HepG2 (cell line): ENCODE data around the gene QKI. TPM values are rescaled to one million over a fixed set of nuclear protein-coding genes. Genes with fewer than 3 reads are reported as not detected.

ENCODE experiments used
- AGO1 ChIP-seq: fragments of 200-400 bp; formaldehyde crosslinking; IDR thresholded peaks from 2 replicates; pipeline ENCODE4 v1.6.1; 2017; ENCODE audit warnings: mild to moderate bottlenecking, low read depth, low read length, moderate library complexity; ENCODE audit not compliant: poor library complexity, severe bottlenecking
- BCL3 ChIP-seq: sonication (generic); formaldehyde crosslinking; IDR thresholded peaks from 2 replicates; pipeline ENCODE4 v1.5.1; 2020; ENCODE audit warnings: mild to moderate bottlenecking, missing genetic modification reagents, moderate library complexity
- MLLT10 ChIP-seq: sonication (generic); formaldehyde crosslinking; IDR thresholded peaks from 2 replicates; pipeline ENCODE4 v1.4.0; 2020; ENCODE audit warnings: missing genetic modification reagents
- RELA ChIP-seq: sonication (generic); formaldehyde crosslinking; IDR thresholded peaks from 2 replicates; pipeline ENCODE4 v1.4.0; 2020; ENCODE audit warnings: missing genetic modification reagents
- THAP11 ChIP-seq: IDR thresholded peaks from 2 replicates; pipeline ENCODE4 v1.6.1; 2016; ENCODE audit warnings: missing biosample characterization, missing genetic modification reagents
- USF2 ChIP-seq, 2 experiments: sonication (generic) in 1 of 2; formaldehyde crosslinking in 1 of 2; IDR thresholded peaks; 2 replicates each; pipeline versions ENCODE4 v1.5.1 to v1.6.1; 2011 to 2020; ENCODE audit warnings: borderline replicate concordance in 1 of 2, low read depth in 1 of 2, low read length in 1 of 2, mild to moderate bottlenecking in 1 of 2, missing genetic modification reagents in 1 of 2, moderate library complexity in 1 of 2
- ZBTB40 ChIP-seq, 2 experiments: fragments of 450-650 bp in 1 of 2; sonication (generic) in 1 of 2; formaldehyde crosslinking in 1 of 2; IDR thresholded peaks; 2 replicates each; pipeline versions ENCODE4 v1.6.1 to v1.8.0; 2016 to 2022; ENCODE audit warnings: antibody characterized with exemption in 1 of 2, mild to moderate bottlenecking in 1 of 2, missing genetic modification reagents in 1 of 2
- ZNF354B ChIP-seq: sonication (generic); formaldehyde crosslinking; IDR thresholded peaks from 2 replicates; pipeline ENCODE4 v1.8.0; 2022; ENCODE audit warnings: mild to moderate bottlenecking, missing genetic modification reagents
- ZNF563 ChIP-seq: sonication (generic); formaldehyde crosslinking; IDR thresholded peaks from 2 replicates; pipeline ENCODE4 v1.8.0; 2022; ENCODE audit warnings: mild to moderate bottlenecking, moderate library complexity, missing genetic modification reagents
- ZNF780A ChIP-seq: sonication (generic); formaldehyde crosslinking; IDR thresholded peaks from 2 replicates; pipeline ENCODE4 v1.8.0; 2022; ENCODE audit warnings: mild to moderate bottlenecking, missing genetic modification reagents, moderate library complexity
- ZUFSP ChIP-seq: sonication (generic); formaldehyde crosslinking; IDR thresholded peaks from 2 replicates; pipeline ENCODE4 v1.9.0; 2021; ENCODE audit warnings: missing genetic modification reagents, mild to moderate bottlenecking, borderline replicate concordance
- polyA plus RNA-seq, 8 experiments: library from polyadenylated mRNA; depleted of rRNA in 3 of 8; stranded (reverse) in 7 of 8; unstranded in 1 of 8; fragments of >200 nt; fragmentation: Illumina TruSeq in 4 of 8; extraction: Trizol in 4 of 8; gene quantifications; 2 replicates each; pipeline versions ENCODE4 v1.2.1 to v1.2.3, GENCODE V29; 2011 to 2016; ENCODE audit warnings: low read depth in 4 of 8, missing spikeins in 1 of 8, mixed read lengths in 1 of 8; ENCODE audit not compliant: insufficient read depth in 1 of 8
- total RNA-seq, 5 experiments: library from RNA; depleted of rRNA; stranded (reverse); fragments of >200 nt; fragmentation: Illumina TruSeq; extraction: Trizol; gene quantifications; 2 replicates each; pipeline ENCODE4 v1.2.3, GENCODE V29; 2016; ENCODE audit warnings: low read depth in 1 of 5

QKI gene
- total and polyA plus RNA-seq, 2 of the 13 experiments (the other 11 are each of a cell fraction or from before 2014, with no cell fraction given), result 136 to 137 TPM

- no peak for TF ChIP-seq THAP11 (CRISPR knock-in tag)
- TF ChIP-seq MLLT10 (CRISPR knock-in tag), result no peak
- TF ChIP-seq ZNF354B (CRISPR knock-in tag), result no peak
- no peak for TF ChIP-seq ZNF780A (CRISPR knock-in tag)
- no peak for TF ChIP-seq USF2 (IDR thresholded peaks at IDR 0.05; ENCODE audit: low read depth, low read length)
- no peak for TF ChIP-seq USF2 (CRISPR knock-in tag; IDR thresholded peaks at IDR 0.05; ENCODE audit: borderline replicate concordance)
- no peak for TF ChIP-seq AGO1
- TF ChIP-seq ZBTB40 (IDR thresholded peaks at IDR 0.05), result no peak
- TF ChIP-seq ZBTB40 (CRISPR knock-in tag; IDR thresholded peaks at IDR 0.05), result no peak; the same call in 1 of the 2 replicates
- no peak for TF ChIP-seq RELA
- no peak for TF ChIP-seq ZUFSP (CRISPR knock-in tag)
- TF ChIP-seq ZNF563 (CRISPR knock-in tag), result peak; percentile 54; the same call in 1 of the 2 replicates
- no peak for TF ChIP-seq BCL3 (CRISPR knock-in tag)
These were observed 1.4 kb downstream of the QKI start (continued) for GRCh38 chr6:163415620-163416556.
